ENCODE measurements around the gene LDB2.

DNA sequence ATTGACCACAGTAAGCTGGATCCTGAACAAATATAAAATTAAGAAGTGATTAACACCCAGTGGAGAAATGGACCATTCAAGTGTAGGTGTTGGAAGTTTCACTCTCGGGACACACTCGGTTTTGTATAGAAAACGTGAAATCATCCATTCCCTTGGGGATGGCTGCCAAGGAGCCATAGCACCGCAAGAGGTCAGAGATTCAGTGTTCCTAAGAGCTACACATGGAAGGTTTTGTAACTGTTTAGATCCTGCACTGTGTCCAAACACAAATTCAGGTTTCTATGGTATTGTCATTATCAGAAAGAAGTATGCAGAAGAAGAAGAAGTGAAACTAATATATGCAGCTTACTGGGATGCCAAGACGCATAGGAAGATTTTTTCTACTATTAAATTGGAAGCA, 281.0 kb downstream of the LDB2 start:
- TF ChIP-seq, protein P1, sequence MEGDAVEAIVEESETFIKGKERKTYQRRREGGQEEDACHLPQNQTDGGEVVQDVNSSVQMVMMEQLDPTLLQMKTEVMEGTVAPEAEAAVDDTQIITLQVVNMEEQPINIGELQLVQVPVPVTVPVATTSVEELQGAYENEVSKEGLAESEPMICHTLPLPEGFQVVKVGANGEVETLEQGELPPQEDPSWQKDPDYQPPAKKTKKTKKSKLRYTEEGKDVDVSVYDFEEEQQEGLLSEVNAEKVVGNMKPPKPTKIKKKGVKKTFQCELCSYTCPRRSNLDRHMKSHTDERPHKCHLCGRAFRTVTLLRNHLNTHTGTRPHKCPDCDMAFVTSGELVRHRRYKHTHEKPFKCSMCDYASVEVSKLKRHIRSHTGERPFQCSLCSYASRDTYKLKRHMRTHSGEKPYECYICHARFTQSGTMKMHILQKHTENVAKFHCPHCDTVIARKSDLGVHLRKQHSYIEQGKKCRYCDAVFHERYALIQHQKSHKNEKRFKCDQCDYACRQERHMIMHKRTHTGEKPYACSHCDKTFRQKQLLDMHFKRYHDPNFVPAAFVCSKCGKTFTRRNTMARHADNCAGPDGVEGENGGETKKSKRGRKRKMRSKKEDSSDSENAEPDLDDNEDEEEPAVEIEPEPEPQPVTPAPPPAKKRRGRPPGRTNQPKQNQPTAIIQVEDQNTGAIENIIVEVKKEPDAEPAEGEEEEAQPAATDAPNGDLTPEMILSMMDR (conservative IDR thresholded peaks at IDR 0.05 in 1 of 2, IDR thresholded peaks at IDR 0.05 in 1 of 2; ENCODE audit: extremely low read depth in 1 of 2, insufficient read depth in 1 of 2, low read depth in 1 of 2, low read length in 2 of 2) = no peak
- TF ChIP-seq EZH2 (IDR thresholded peaks at IDR 0.05; ENCODE audit: borderline replicate concordance, low read length) = no peak
